ENCODE data around the gene PPFIBP1.
"Not testable (repeated sequence)": the region's sequence is repeated elsewhere in the genome, so short reads cannot be mapped to it uniquely, and the experiment has no call there.

PPFIBP1 gene

GRCh38 chr12:27588776-27589175 lies 64.8 kb downstream of the PPFIBP1 start:
- no peak for DNase-seq (ENCODE audit: low read depth in 2 of 2, low spot score in 1 of 2)

GRCh38 chr12:27589419-27589818 lies 65.4 kb downstream of the PPFIBP1 start:
- DNase-seq (ENCODE audit: low read depth in 2 of 2, low spot score in 1 of 2): no peak

- not testable (repeated sequence) for DNase-seq (ENCODE audit: low read depth in 2 of 2, low spot score in 1 of 2)
Measured at GRCh38 chr12:27591698-27592097, 67.7 kb downstream of the PPFIBP1 start.

GRCh38 chr12:27592548-27592947 lies 68.5 kb downstream of the PPFIBP1 start:
- no peak for DNase-seq (ENCODE audit: low read depth in 2 of 2, low spot score in 1 of 2)

GRCh38 chr12:27593266-27593665 lies 69.3 kb downstream of the PPFIBP1 start:
- no peak for DNase-seq (ENCODE audit: low read depth in 2 of 2, low spot score in 1 of 2)

GRCh38 chr12:27595231-27595642 lies 71.2 kb downstream of the PPFIBP1 start:
- DNase-seq (ENCODE audit: low read depth in 2 of 2, low spot score in 1 of 2): no peak

GRCh38 chr12:27598866-27599265 lies 74.9 kb downstream of the PPFIBP1 start:
- DNase-seq (ENCODE audit: low read depth in 2 of 2, low spot score in 1 of 2): not testable (repeated sequence)

GRCh38 chr12:27601056-27601828 lies 77.2 kb downstream of the PPFIBP1 start:
- DNase-seq (ENCODE audit: low read depth in 2 of 2, low spot score in 1 of 2): not testable (repeated sequence)

- no peak for DNase-seq (ENCODE audit: low read depth in 2 of 2, low spot score in 1 of 2)
Measured at GRCh38 chr12:27602516-27602915, 78.5 kb downstream of the PPFIBP1 start.

- no peak for DNase-seq (ENCODE audit: low read depth in 2 of 2, low spot score in 1 of 2)
Measured at GRCh38 chr12:27604431-27604830, 80.4 kb downstream of the PPFIBP1 start.

GRCh38 chr12:27606986-27607385 lies 83.0 kb downstream of the PPFIBP1 start:
- no peak for DNase-seq (ENCODE audit: low read depth in 2 of 2, low spot score in 1 of 2)

GRCh38 chr12:27607591-27607990 lies 83.6 kb downstream of the PPFIBP1 start:
- DNase-seq (ENCODE audit: low read depth in 2 of 2, low spot score in 1 of 2): no peak

GRCh38 chr12:27608890-27609289 lies 84.9 kb downstream of the PPFIBP1 start:
- no peak for DNase-seq (ENCODE audit: low read depth in 2 of 2, low spot score in 1 of 2)

- DNase-seq (ENCODE audit: low read depth in 2 of 2, low spot score in 1 of 2): no peak
Measured at GRCh38 chr12:27610374-27610773, 86.4 kb downstream of the PPFIBP1 start.

- no peak for DNase-seq (ENCODE audit: low read depth in 2 of 2, low spot score in 1 of 2)
Measured at GRCh38 chr12:27614386-27614785, 90.4 kb downstream of the PPFIBP1 start.

GRCh38 chr12:27614866-27615265 lies 90.9 kb downstream of the PPFIBP1 start:
- no peak for DNase-seq (ENCODE audit: low read depth in 2 of 2, low spot score in 1 of 2)

GRCh38 chr12:27615331-27615891 lies 91.4 kb downstream of the PPFIBP1 start:
- no peak for DNase-seq (ENCODE audit: low read depth in 2 of 2, low spot score in 1 of 2)

- no peak for DNase-seq (ENCODE audit: low read depth in 2 of 2, low spot score in 1 of 2)
Measured at GRCh38 chr12:27616356-27617142, 92.5 kb downstream of the PPFIBP1 start.

GRCh38 chr12:27618836-27619235 lies 94.8 kb downstream of the PPFIBP1 start:
- DNase-seq (ENCODE audit: low read depth in 2 of 2, low spot score in 1 of 2): no peak

GRCh38 chr12:27619308-27619707 lies 95.3 kb downstream of the PPFIBP1 start:
- no peak for DNase-seq (ENCODE audit: low read depth in 2 of 2, low spot score in 1 of 2)

GRCh38 chr12:27620121-27620520 lies 96.1 kb downstream of the PPFIBP1 start:
- DNase-seq (ENCODE audit: low read depth in 2 of 2, low spot score in 1 of 2): no peak

Measured in stimulated activated CD8-positive, alpha-beta memory T cell treated with anti-CD3 and anti-CD28 coated beads, Interleukin-4, amount 100 ng/mL, for 1 hour (primary cell).